PC-3 (cell line): ENCODE data around the gene PWWP2B. TPM values are rescaled to one million over a fixed set of nuclear protein-coding genes. Genes with fewer than 3 reads are reported as not detected.

Experiments
- ATAC-seq: fragments of 200-7000 bp; cut with Tn5 transposase; 2 replicates; pipeline ENCODE4 v1.9.1; 2020; ENCODE audit warnings: mild to moderate bottlenecking, moderate library complexity
- BruUV-seq: library from RNA; stranded (reverse); fragments of 400-500 nt; replicated peaks from 2 replicates; lab custom pipeline; 2021; lab: Mats Ljungman, UMichigan
- CTCF ChIA-PET: fragments of 300-600 bp; sonication (Branson Sonifier 250); formaldehyde crosslinking; loops from one replicate; lab custom pipeline; 2022; ENCODE audit warnings: antibody characterized with exemption; lab: Charles Lee
- POLR2A ChIA-PET: fragments of 300-600 bp; sonication (Branson Sonifier 250); formaldehyde crosslinking; loops from one replicate; lab custom pipeline; 2022; ENCODE audit warnings: antibody characterized with exemption; ENCODE audit not compliant: unreplicated experiment; lab: Charles Lee
- DNase-seq: peaks from one replicate; pipeline ENCODE4 v3.0.0-alpha.2; 2015
- H2AFZ ChIP-seq: fragments of 300-600 bp; sonication (generic); 2 replicates; pipeline ENCODE4 v1.6.0; 2016; ENCODE audit warnings: antibody characterized with exemption, low read length
- H3F3A ChIP-seq: fragments of 300-600 bp; sonication (generic); one replicate; pipeline ENCODE4 v1.6.0; 2017; ENCODE audit warnings: antibody characterized with exemption, low read length, control low read depth, mild to moderate bottlenecking; ENCODE audit not compliant: unreplicated experiment
- H3K27ac ChIP-seq: fragments of 300-600 bp; sonication (generic); 2 replicates; pipeline ENCODE4 v1.5.1; 2016; ENCODE audit warnings: mild to moderate bottlenecking, low read length
- H3K27me3 ChIP-seq: fragments of 300-600 bp; sonication (generic); 2 replicates; pipeline ENCODE4 v1.6.1; 2016; ENCODE audit warnings: low read length, mixed read lengths
- H3K36me3 ChIP-seq: fragments of 300-600 bp; sonication (generic); 2 replicates; pipeline ENCODE4 v1.6.1; 2016; ENCODE audit warnings: low read depth, mixed run types, low read length, mixed read lengths
- H3K4me1 ChIP-seq: fragments of 300-600 bp; sonication (generic); 2 replicates; pipeline ENCODE4 v1.5.1; 2016; ENCODE audit warnings: low read length; ENCODE audit not compliant: insufficient read depth
- H3K4me2 ChIP-seq: fragments of 300-600 bp; sonication (generic); 2 replicates; pipeline ENCODE4 v1.6.0; 2016; ENCODE audit warnings: low read length
- H3K4me3 ChIP-seq: fragments of 300-600 bp; sonication (generic); 2 replicates; pipeline ENCODE4 v1.5.1; 2016; ENCODE audit warnings: mild to moderate bottlenecking, low read length, mixed read lengths
- H3K79me2 ChIP-seq: fragments of 300-600 bp; sonication (generic); 2 replicates; pipeline ENCODE4 v1.6.1; 2017; ENCODE audit warnings: low read length, mixed read lengths
- H3K9ac ChIP-seq: fragments of 300-600 bp; sonication (generic); 2 replicates; pipeline ENCODE4 v1.6.0; 2016; ENCODE audit warnings: mild to moderate bottlenecking, low read length
- H3K9me2 ChIP-seq: fragments of 300-600 bp; sonication (generic); replicated peaks from 2 replicates; pipeline ENCODE4 v1.6.1; 2016; ENCODE audit warnings: mixed run types, low read length, mixed read lengths
- H3K9me3 ChIP-seq: fragments of 300-600 bp; sonication (generic); 2 replicates; pipeline ENCODE4 v1.6.1; 2016; ENCODE audit warnings: low read length, mixed read lengths
- H4K20me1 ChIP-seq: fragments of 300-600 bp; sonication (generic); 2 replicates; pipeline ENCODE4 v1.6.1; 2016; ENCODE audit warnings: low read length, mixed read lengths
- EZH2 ChIP-seq: fragments of 300-600 bp; sonication (generic); IDR thresholded peaks from one replicate; pipeline ENCODE4 v1.6.1; 2017; ENCODE audit warnings: antibody characterized with exemption, mild to moderate bottlenecking, low read length; ENCODE audit not compliant: unreplicated experiment
- EZH2phosphoT487 ChIP-seq: fragments of 300-600 bp; sonication (generic); IDR thresholded peaks from 2 replicates; pipeline ENCODE4 v1.6.1; 2018; ENCODE audit warnings: mild to moderate bottlenecking, antibody characterized with exemption, low read length, borderline replicate concordance
- intact Hi-C: fragments of 100-400 bp; cut with micrococcal nuclease; formaldehyde crosslinking; loops from 2 replicates; pipeline ENCODE4 v1.9.0; 2023
- total RNA-seq: library from RNA; depleted of rRNA; stranded (reverse); fragments of >200 nt; gene quantifications from 2 replicates; pipeline ENCODE4 v1.2.3, GENCODE V29; 2014
- TF ChIP-seq, protein P1 (sequence below): fragments of 300-600 bp; sonication (generic); conservative IDR thresholded peaks from 2 replicates; pipeline ENCODE4 v1.5.1; 2017; ENCODE audit warnings: antibody characterized with exemption, low read depth, mild to moderate bottlenecking, low read length

Gene PWWP2B
- total RNA-seq, 1 experiment from 2014 or later = 24.5 TPM

DNA sequence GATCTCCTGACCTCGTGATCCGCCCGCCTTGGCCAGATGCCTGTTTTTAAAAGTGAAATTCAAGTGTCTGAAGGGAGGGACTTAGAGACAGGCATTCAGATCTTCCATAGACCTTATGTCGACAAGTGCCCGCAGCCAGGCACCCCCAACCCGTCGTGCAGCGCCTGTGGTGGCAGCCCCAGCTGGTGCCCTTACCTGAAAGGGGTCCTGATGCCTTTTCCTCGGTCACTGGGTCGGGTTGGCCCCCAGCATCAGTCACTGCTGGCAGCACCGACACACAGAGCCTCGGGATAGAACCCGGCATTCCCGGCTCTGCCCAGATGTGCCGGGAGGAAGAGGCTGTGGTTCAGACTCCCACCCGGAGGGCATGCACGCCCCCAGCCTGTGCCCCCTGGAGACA, 41.7 kb upstream of the PWWP2B start:
- no peaks in the 10 kb centered on the region for H3K79me2 ChIP-seq
- no peak overlapping the region for H3K4me2 ChIP-seq
- no peak overlapping the region for H3K4me3 ChIP-seq
- H3K27ac ChIP-seq = no peak overlapping the region
- no peaks in the 10 kb centered on the region for H3K36me3 ChIP-seq
- BruUV-seq = no TSS peak
- H3K27me3 ChIP-seq = no peaks in the 10 kb centered on the region
- H3K4me1 ChIP-seq = no peaks in the 10 kb centered on the region
- H3K9me3 ChIP-seq = no peaks in the 10 kb centered on the region
- CTCF ChIA-PET = no interaction called here
- no peak for ATAC-seq
- TF ChIP-seq EZH2 (no peak), EZH2phosphoT487 (no peak)
- TF ChIP-seq, protein P1, sequence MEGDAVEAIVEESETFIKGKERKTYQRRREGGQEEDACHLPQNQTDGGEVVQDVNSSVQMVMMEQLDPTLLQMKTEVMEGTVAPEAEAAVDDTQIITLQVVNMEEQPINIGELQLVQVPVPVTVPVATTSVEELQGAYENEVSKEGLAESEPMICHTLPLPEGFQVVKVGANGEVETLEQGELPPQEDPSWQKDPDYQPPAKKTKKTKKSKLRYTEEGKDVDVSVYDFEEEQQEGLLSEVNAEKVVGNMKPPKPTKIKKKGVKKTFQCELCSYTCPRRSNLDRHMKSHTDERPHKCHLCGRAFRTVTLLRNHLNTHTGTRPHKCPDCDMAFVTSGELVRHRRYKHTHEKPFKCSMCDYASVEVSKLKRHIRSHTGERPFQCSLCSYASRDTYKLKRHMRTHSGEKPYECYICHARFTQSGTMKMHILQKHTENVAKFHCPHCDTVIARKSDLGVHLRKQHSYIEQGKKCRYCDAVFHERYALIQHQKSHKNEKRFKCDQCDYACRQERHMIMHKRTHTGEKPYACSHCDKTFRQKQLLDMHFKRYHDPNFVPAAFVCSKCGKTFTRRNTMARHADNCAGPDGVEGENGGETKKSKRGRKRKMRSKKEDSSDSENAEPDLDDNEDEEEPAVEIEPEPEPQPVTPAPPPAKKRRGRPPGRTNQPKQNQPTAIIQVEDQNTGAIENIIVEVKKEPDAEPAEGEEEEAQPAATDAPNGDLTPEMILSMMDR = no peak
- intact Hi-C loops = no loop called here
- no peaks in the 10 kb centered on the region for H3F3A ChIP-seq
- no peaks in the 10 kb centered on the region for H4K20me1 ChIP-seq
- no peak for DNase-seq
- no peak overlapping the region for H2AFZ ChIP-seq
- no peaks in the 10 kb centered on the region for H3K9me2 ChIP-seq
- POLR2A ChIA-PET = no interaction called here
- H3K9ac ChIP-seq = no peak overlapping the region

GRCh38 chr10:132355754-132356153, 41.2 kb upstream of the PWWP2B start:
- no TSS peak for BruUV-seq
- TF ChIP-seq, protein P1 = no peak
- TF ChIP-seq EZH2phosphoT487 (no peak), EZH2 (no peak)
- Histone ChIP-seq H4K20me1 (no peaks in the 10 kb centered on the region), H3K4me3 (no peak overlapping the region), H3K79me2 (no peaks in the 10 kb centered on the region), H3K36me3 (no peaks in the 10 kb centered on the region), H2AFZ (no peak overlapping the region), H3K4me1 (no peaks in the 10 kb centered on the region), H3K9me3 (no peaks in the 10 kb centered on the region), H3F3A (no peaks in the 10 kb centered on the region), H3K27me3 (no peaks in the 10 kb centered on the region), H3K27ac (no peak overlapping the region), H3K9ac (no peak overlapping the region), H3K4me2 (no peak overlapping the region), H3K9me2 (no peaks in the 10 kb centered on the region)
- intact Hi-C loops = no loop called here
- ATAC-seq = no peak
- DNase-seq = no peak
- POLR2A ChIA-PET = no interaction called here
- CTCF ChIA-PET = no interaction called here

DNA sequence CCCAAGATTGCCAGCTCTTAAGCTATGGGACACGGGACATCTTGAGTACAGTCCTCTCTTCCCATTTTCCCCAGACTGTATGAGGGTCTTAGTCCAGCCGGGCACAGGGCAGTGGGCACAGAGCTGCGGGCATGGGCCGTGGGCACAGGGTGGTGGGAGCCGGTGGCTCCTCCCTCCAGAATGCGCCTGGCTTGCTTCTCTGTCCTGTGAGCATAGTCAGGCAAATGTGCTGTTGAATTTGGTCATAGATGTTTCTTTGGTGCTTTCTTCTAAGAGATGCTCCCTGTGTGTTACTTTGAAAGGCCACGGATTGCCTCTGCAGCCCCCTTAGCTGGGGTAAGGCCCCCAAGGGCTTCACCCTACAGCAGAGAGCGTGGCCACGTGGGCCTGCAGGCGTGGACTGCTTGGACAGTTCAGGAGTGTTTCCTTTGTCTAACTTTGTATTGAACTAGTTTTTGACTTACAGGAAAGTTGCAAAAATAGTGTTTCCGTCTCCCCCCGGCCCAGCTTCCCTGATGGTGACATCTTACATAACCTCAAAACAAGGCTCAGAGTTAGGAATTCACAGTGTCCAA, 40.3 kb upstream of the PWWP2B start:
- TF ChIP-seq, protein P1 = no peak
- TF ChIP-seq EZH2 = no peak
- TF ChIP-seq EZH2phosphoT487 = no peak
- Histone ChIP-seq H3K27me3 (no peaks in the 10 kb centered on the region), H3F3A (no peaks in the 10 kb centered on the region), H3K79me2 (no peaks in the 10 kb centered on the region), H3K9ac (no peak overlapping the region), H2AFZ (no peak overlapping the region), H3K9me2 (no peaks in the 10 kb centered on the region), H3K9me3 (no peaks in the 10 kb centered on the region), H3K36me3 (no peaks in the 10 kb centered on the region), H3K27ac (no peak overlapping the region), H3K4me2 (no peak overlapping the region), H3K4me3 (no peak overlapping the region), H4K20me1 (no peaks in the 10 kb centered on the region), H3K4me1 (no peaks in the 10 kb centered on the region)
- POLR2A ChIA-PET = no interaction called here
- ATAC-seq (no peak), DNase-seq (no peak)
- CTCF ChIA-PET = no interaction called here
- intact Hi-C loops = no loop called here
- no TSS peak for BruUV-seq
